GM21786 (cell line): Measurements from ENCODE around the gene FAM3A.

ENCODE experiments used
- ATAC-seq: cut with Tn5 transposase; IDR thresholded peaks from one replicate; pipeline ENCODE4 v1.9.1; 2021; ENCODE audit not compliant: unreplicated experiment

Gene FAM3A

DNA sequence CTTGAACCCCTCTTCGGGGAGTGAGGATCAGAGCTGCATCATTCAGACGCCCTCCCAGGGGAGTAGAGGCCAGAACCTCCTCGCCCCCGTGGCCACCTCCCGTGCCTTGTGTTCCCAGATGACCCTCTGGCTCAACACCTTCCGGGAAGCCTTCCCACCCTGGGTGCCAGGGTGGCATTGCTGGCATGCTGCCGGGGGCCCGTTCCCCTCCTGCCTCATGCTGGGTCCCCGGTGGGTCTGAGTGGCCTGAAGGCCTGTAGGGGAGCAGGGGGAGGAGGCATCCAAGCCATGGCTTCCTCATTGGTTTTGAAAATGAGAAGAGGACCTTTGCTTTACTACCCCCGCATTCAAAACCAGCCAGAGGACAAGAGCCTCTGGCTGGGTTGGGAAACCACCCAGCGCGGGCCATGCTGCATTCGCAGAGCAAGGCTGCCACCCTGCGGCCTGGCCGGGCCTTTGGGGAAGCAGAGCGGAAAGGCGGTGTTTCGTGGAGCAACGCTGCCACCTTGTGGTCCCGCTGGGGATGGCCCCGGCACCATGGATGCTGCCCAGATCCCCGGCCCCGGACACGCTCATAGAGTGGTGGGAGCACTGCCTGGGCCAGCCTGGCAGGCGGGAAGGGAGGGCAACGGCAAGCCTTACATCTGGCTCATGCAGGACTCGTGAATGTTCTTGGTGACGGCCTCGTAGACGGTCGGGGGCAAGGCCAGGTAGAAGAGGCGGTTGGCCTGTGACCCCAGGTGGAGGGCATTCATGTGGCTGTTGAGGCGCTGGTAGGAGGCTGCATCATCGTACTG lies 18.7 kb upstream of the FAM3A start:
- peak; percentile 94 for ATAC-seq

DNA sequence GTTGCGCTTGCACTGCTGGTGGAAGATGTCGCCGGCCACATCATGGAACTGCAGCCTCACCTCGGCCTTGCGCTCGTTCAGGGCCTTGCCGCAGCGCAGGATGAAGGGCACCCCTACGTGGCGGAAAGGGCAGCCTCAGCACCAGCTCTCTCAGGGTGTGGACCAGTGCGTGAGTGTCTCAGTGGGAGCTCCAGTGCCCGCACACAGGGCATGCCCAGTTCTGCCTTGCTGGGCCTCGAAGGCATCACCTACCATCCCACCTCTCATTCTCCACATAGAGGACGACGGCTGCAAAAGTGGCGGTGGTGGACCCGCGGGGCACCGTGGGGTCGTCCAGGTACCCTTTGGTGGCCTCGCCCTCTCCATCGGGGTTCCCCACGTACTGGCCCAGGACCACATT lies 16.7 kb upstream of the FAM3A start:
- ATAC-seq, result no peak

DNA sequence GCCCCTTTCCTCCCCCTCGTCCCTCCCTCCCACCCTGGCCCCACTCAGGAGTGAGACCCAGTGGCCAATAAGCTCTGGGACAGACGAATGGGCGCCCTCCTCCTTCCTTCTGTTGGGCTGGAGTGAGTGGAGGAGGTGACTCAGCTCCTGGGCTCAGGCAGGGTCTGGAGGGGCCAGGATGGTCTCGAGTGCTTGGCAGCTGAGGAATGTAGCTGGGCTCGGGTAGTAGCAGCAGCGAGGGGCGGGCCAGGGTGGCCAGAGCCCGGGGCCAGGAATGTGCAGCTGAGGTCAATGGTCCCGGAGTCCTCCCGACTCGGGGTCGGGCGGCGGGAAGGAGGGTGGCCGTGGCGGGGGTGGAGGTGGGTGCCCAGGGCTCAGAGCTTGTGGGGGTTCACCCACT lies 15.6 kb upstream of the FAM3A start:
- ATAC-seq, result no peak

DNA sequence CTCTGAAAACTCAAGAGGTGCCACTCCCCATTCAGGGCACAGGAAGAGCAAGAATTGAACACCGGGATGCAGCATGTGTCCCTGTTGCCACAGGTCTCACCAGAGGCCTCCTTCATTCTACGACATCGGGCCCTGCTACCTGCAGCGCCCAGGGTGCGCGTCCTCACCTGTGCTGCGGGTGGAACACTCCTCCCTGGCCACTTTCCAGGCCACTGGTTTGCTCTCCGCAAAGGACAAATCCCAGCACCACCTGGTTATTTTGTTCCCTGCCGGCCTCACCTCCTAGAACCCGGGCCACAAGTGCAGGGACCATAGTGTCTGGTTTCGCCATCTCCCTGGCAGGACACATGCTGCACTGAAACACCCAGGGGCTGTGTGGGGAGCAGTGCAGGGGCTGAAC lies 14.3 kb upstream of the FAM3A start:
- ATAC-seq, result no peak

DNA sequence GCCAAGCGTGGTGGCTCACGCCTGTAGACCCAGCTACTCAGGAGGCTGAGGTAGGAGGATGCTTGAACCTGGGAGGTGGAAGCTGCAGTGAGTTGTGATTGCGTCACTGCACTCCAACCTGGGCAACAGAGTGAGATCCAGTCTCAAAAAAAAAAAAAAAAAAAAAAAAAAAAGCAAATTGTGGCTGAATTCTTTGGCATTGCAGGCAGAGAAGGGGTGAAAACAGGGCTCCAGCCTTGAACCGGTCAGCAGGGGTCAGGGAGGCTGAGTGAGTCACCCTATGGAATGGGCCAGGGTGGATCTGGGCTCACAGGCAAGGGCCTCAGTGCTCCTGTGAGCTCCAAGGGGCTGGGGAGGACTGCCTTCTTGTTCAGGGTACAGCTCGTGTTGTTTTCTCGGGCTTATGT lies 13.2 kb upstream of the FAM3A start:
- ATAC-seq, result no peak

DNA sequence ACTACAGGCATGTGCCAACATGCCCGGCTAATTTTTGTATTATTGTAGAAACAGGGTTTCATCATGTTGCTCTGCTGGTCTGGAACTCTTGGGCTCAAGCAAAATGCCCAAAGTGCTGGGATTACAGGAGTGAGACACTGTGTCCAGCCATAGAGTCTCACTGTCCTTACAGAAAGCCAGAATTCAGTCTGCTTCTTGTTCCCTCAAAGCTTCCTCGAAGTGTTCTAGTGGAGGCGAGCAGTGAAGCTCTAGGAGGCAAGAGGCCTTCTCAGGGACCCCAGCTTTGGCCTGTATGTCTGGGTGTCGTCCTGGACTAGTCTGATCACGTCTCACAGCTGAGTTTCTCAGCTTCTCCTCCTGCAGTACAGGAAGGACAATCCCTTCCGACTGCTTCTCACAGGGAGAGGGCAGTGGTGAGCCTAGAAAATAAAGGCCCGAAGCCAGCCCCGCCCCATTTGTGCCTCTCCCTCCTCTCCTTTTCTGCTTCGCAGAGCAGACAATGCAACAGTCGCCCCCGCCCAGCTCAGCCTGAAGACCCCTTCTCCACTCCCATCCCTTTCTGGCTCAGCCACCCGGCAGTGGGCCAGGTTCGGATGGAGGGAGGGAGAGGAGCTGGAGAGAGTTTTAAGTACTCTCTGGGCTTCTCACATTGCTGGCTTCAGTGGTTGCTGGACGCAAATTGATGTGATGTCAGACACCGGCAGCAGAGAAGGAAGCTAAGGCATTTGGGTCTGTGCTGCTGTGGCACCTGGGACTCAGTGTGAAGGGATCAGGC lies 11.1 kb upstream of the FAM3A start:
- peak; percentile 87 for ATAC-seq

DNA sequence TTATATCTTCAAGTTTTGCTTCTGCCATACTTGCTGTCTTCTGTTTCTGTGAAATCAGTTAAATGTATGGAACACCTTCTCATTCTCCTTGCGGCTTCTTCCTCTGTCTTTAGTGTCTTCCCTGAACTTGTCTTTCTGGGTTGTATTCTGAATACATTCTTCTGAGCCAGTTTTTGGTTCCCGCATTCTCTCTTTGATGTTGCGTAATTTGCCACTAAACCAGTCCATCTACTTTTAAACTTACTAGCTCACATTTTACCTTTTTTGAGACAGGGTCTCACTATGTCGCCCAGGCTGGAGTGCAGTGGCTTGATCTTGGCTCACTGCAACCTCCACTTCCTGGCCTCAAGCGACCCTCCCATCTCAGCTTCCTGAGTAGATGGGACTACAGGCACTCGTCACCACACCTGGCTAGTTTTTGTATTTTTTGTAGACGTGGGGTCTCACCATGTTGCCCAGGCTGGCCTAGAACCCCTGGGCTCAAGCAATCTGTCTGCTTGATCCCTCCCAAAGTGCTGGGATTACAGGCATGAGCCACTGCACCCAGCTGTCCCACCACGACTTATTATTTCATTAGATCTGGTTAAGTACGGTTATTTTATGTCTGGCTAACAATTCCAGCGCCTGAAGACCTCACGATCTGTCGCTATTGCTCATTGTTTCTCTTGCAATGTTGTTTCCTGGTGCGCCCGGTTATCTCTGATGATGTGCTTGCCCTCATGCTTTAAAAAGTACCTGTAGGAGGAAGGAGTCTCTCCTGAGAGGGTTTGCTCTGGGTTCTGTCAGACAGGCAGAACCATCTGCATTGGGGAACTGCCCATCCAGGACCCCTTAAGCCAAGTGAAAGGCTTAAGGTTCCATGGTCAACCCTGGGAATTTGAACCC lies 9.8 kb upstream of the FAM3A start:
- no peak for ATAC-seq

DNA sequence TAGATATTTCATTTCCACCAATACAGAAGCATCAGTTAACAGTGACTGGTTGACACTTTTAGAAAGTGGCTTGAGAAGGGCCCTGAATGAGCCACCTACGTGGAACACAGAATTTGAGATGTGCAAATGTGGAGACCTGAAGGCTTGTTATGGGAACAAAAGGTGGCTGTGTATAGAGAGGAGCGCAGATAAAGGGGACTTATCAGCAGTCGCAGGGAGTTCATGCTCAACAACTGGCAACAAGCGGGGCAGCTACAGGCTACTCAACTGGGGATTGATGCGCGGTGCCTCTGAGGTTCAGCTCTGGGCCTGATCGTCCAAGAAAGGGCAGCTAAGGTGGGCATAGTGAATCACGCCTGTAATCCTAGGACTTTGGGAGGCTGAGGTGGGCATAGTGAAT lies 3.4 kb upstream of the FAM3A start:
- ATAC-seq, result no peak

DNA sequence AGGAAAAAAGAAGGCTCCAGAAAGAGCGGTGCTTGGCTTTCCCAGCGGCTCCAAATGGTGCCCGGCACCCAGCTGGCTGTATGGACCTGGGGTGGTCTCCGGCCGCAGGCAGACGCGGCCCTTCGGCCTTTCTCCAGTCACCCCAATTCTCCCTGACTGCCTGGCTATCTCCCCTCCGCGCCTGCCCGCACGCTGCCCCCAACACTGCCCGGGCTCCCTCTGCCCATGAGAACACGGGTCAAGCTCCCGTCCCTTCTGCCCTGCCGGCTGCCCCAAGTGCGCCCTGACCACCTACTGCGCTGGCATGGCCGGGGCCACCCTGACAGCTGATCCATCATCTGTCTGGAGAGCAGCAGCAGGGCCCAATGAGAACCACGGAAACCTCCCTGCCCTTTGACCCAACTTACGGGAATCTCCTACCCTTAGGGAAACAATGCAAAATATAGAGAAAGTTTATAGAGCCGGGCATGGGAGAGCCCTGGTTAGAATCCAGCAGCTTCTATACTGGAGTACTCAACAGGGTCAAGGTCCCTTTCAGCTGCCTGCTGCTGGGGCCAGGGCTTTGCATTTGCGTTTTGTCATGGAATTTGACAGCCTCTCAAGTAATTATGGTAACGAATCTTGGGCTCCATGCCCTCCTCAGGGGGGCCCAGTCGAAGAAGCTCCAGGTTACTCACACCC lies 1.2 kb upstream of the FAM3A start:
- ATAC-seq, result no peak

DNA sequence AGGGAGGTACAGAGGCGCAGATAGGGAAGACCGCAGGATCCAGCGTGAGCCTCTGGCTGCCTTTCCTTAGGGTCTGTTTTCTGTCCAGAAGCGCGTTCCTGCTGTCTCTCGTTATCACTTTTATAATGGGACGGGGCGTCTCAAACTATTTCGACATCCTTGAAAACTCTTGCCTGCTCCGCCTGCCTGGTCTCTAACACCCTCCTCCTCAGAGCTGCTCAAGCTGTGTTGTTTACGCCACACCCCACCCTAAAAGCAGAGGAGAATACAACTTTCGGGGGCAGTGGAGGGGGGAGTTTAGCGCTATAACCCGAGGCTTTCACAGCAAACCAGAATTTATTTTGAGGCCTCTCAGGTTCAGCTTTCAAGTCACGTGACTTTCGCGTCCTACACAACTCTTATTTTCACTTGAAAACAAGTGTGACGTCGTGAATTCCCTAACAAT lies 646 bp upstream of the FAM3A start:
- no peak for ATAC-seq

DNA sequence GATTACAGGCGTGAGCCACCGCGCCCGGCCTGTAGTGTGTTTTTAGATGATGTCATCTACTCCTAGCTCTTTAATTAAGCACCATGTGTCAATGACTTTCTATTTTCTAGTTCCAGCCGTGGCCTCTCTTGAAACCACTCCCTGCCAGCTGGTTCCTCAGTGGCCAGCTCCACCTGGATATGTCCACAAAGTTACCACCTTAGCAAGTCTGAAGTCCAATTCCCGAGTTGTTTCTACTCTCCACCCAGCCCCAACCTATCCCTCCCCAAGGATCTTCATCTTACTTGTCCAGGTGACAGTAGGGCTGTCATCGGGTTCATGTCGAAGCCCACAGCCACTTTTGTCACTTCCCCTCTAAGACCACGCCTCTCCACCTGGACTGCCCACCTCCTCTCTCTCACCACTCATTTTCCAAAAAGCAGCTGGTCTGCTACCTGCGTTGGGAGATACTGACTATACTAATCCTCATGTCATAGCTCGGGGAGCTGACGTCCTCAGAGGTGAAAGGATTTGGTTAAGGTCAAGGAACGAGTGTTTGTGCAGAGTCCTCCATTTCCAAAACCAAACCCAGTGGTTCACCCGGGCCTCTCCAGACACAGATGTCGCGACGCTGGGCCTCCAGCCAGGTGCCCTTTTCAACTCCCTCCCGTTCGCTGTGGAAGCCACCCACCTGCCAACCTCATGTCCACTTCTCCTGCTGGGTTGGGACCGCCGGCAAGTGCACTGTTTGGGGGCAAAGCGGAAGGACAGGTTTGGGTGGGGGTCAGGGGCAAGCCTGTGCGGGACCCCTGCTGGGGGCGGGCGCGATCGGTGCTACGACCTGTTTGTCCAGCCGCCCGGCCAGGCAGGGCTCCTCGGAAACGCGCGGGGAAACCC lies 704 bp downstream of the FAM3A start:
- ATAC-seq, result no peak

DNA sequence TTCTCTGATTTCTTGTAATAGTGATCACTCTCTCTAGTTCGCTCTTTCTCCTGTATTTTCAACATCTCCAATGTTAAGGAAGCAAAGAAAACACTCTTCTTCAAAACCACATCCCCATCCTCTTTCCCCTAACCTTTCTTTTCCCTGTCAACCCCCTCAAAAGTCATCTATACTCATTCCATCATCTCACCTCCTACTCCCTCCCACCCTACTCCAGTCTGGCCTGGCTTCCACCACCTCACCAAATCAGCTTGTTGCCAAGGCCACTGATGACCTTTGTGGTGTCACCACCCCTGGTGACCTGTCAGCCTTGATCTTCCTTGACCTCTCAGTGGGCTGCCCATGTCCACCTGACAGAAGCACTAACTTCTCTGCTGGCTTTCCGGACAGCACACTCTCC lies 2.3 kb downstream of the FAM3A start:
- no peak for ATAC-seq

DNA sequence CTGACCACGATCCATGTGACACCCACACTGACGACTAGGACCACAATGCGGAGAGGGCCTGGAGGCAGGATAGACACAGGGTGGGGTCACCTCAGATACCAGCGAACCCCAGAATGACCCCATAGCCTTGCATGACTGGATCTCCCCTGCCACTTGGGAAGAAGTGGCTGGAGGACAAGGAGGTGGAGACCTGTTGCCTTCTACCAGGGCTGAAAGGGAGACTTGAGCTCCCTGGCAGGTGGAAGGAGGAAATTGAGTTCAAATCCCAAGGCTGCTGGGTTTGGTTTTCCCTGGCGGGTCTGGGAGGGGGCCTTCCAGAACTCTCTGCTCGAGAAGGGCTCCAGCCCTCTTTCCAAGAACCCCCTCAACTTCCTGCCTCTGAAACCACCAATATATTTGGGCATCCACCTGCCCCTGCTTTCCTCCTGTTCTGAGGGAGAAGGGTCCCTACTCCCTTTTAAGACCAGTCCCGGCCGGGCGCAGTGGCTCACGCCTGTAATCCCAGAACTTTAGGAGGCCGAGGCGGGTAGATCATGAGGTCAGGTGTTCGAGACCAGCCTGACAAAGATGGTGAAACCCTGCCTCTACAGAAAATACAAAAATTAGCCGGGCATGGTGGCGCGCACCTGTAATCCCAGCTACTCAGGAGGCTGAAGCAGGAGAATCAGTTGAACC lies 3.0 kb downstream of the FAM3A start:
- ATAC-seq, result no peak

DNA sequence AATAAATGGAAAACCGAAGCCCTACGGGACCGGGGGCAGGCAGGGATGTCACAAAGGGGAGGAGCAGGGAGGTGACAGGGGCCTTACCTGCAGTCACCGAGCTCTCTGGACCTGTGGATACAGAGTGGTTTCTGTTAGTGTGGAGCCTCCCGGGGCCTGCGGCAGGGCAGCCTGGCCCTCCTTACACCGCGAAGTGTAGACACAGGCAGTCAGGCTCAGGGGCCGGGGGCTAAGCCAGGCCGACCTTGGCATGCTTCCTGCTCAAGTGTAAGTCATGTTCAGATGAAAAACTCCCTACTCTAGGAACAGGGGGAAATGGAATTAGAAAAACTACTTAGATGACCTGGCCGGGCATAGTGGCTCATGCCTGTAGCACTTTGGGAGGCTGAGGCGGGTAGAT lies 4.3 kb downstream of the FAM3A start:
- ATAC-seq, result no peak

DNA sequence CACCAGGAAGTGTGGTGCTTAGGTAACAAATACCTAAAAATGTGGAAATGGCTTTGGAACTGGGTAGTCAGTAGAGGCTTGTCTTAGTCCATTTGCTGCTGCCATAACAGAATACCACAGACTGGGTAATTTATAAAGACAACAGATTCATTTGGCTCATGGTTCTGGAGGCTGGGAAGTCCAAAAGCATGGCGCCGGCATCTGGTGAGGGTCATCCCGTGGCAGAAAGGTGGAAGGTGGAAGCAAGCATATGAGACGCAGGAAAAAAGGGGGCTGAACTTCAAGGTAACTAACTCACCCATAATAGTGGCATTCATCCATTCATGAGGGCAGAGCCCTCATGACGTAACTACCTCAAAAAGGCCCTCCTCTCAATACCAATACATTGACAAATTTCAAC lies 6.6 kb downstream of the FAM3A start:
- ATAC-seq, result no peak

DNA sequence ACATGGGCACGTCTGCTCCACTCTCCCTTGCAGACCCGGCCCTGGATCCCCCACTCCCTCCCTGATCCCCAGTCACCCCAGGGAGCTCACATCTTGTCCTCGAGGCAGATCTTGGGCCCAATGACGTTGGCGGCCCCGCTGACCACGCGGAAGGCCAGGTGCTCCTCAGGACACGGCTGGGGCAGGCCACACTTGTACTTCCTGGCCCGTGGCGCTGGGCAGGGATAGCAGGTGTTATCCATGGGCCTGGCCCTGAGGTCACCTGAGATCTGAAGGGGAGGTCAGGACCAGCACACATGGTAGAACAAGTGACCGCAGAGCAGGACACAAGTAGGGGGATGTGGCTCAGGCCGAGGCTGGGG lies 7.7 kb downstream of the FAM3A start:
- ATAC-seq, result no peak

DNA sequence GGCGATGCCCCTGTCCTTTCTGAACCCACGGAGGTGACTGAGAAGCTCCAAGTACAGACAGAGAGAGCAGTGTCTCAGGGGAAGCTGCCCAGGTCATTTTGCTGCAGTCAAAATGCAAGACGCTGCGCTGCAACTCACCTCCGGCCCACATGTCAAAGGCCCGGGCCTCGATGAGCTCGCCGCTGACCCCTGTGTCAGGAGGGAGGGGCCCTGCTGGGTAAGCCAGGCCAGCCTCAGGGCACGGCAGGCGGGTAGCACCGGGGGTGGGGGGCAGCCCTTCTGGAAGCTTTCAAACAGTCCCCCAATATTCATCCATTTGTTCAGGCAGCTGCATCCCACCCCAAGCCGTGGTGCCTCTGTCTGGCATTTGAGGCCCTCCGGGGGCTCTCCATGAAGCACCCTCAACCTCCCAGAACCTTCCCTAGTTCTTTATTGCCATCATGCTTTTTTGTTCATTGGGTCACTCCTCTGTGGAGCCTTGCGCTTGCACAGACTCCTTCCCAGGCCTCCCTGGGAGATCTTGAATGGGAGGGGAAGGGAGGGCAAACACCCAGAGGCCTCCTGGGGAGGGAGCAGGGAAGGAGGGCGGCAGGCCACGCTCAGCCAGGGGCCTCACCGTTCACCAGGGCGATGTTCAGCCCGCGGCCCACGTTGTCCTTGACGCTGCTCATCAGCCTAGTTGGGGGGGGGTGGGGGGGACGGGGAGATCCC lies 8.2 kb downstream of the FAM3A start:
- ATAC-seq, result no peak

DNA sequence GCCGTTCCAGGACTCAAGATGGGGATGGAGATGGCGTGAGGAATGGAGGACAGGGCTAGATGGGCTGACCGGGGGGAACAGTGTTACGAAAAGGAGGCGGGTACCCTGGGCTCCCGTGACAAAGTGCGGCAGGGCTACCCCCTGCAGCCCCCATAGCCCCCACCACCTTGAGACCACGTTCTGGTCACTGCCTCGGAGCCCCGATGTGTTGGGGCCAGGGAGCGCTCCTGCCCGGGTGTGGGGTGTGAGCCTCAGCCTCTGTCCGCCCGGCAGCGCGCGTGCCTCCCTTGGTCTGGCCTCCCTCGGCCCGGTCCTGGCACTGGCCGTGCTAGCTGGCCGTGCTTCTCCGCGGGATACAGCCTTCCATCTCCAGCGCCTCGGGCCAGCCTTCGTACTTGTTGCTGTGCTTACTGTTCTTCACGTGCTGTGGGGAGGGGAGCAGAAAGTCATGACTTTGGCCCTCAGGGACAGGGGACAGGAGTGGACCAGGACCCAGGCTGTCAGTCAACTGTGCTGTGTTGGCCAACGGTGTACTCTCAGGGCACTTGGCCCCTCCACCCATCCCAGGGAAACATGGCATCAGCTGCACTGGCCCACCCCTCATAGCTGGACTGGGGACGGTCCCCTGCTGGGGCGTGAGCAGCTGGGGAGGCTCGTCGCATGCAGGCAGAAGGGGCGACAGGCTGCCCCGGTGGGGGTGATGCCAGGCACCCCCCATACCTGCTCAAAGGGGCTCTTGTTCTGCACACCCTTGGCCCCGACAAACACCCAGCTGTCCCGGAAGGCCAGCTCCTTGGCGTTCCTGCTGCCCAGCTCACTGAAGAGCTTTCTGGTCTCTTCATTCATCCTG lies 9.3 kb downstream of the FAM3A start:
- no peak for ATAC-seq
